ENCODE data around the gene LTV1. TPM values are rescaled to one million over a fixed set of nuclear protein-coding genes. Genes with fewer than 3 reads are reported as not detected.

The LTV1 gene
- total and polyA plus RNA-seq, 2 of the 4 experiments (the other 2 are of a cell fraction) = 11.1 to 19.0 TPM

DNA sequence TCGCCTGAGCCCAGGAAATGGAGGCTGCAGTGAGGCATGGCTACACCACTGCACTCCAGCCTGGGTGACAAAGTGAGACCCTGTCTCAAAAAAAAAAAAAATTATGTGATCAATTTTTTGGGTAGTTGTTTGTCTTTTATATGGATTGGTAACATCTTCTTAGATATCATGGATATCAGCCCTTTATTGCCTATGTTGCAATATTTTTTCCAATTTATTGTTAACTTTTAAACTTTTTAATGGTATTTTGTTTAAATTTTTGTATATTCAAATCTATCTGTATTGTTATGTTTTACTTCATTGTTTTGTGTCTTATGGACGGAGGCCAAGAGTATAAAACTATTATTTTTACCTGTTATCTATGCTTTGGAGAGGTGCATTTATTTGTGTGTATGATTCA, 32.4 kb upstream of the LTV1 start:
- DNase-seq = no peak
- Histone ChIP-seq H2AK9ac (replicated peaks; ENCODE audit: low read depth, low read length, poor library complexity) (no peak overlapping the region), H3K4me3 (ENCODE audit: insufficient read depth, low read depth, low read length) (no peak overlapping the region), H4K8ac (ENCODE audit: low read depth in 2 of 2, low read length in 2 of 2) (no peak overlapping the region), H4K91ac (ENCODE audit: insufficient read depth, low read depth, low read length) (no peak overlapping the region), H2AK5ac (ENCODE audit: low read depth, low read length) (peak overlapping the region; percentile 8; the same call in 1 of the 2 replicates), H3K4ac (ENCODE audit: low read depth, low read length) (no peak overlapping the region), H3K18ac (ENCODE audit: low read depth, low read length) (no peak overlapping the region), H2BK20ac (ENCODE audit: low read depth, low read length) (no peak overlapping the region), H4K20me1 (ENCODE audit: insufficient read depth, low read length) (no peaks in the 10 kb centered on the region; the same call in 1 of the 2 replicates), H3K9ac (ENCODE audit: low read depth, low read length) (no peak overlapping the region), H3K36me3 (ENCODE audit: control insufficient read depth, insufficient read depth, low read length) (peaks cover 9% of the 10 kb centered on the region), H2BK120ac (ENCODE audit: low read depth, low read length) (no peak overlapping the region), H3K27me3 (ENCODE audit: control insufficient read depth, insufficient read depth, low read length) (no peaks in the 10 kb centered on the region), H2BK15ac (ENCODE audit: low read depth, low read length) (no peak overlapping the region), H3K27ac (ENCODE audit: insufficient read depth, low read length) (no peak overlapping the region), H3K14ac (replicated peaks; ENCODE audit: low read depth, low read length) (no peak overlapping the region), H3K79me1 (ENCODE audit: low read depth in 1 of 2, low read length in 2 of 2) (peaks cover 14 to 15% of the 10 kb centered on the region in 2 experiments), H3K4me2 (ENCODE audit: low read depth, low read length) (no peak overlapping the region), H3K56ac (ENCODE audit: extremely low read depth, insufficient read depth, low read length) (no peak overlapping the region), H3K23ac (ENCODE audit: low read depth, low read length) (no peak overlapping the region), H4K5ac (ENCODE audit: low read depth, low read length) (no peak overlapping the region), H2BK5ac (ENCODE audit: low read depth, low read length, poor library complexity, severe bottlenecking) (no peak overlapping the region), H3K9me3 (ENCODE audit: control insufficient read depth, insufficient read depth, low read length) (no peaks in the 10 kb centered on the region), H3K9me1 (ENCODE audit: insufficient read depth, low read length) (peaks cover 10% of the 10 kb centered on the region; the same call in 1 of the 2 replicates), H3K4me1 (ENCODE audit: control insufficient read depth, insufficient read depth, low read length) (peaks cover 5% of the 10 kb centered on the region), H2AFZ (replicated peaks; ENCODE audit: low read length, poor library complexity) (no peak overlapping the region)
- ChIA-PET POLR2A (ENCODE audit: unreplicated experiment) (no interaction called here), CTCF (no interaction called here)
- intact Hi-C loops (cut with micrococcal nuclease) (no loop called here), in situ Hi-C loops (cut with MboI; ENCODE audit: low sequenced_read_pairs) (no loop called here), dilution Hi-C loops (cut with HindIII; ENCODE audit: low sequenced_read_pairs, unreplicated experiment) (no loop called here)
- WGBS, 2 experiments (ENCODE audit: extremely low coverage in 2 of 2, insufficient read length in 1 of 2) = no CpG with 5 or more reads among the region's 2 CpGs
- no TSS peak for BruUV-seq (replicated peaks)
- ATAC-seq (ENCODE audit: low read depth) = no peak
- TF ChIP-seq RAD21 (IDR thresholded peaks at IDR 0.05; ENCODE audit: low read length) = no peak
- TF ChIP-seq MAFK (IDR thresholded peaks at IDR 0.05; ENCODE audit: low read depth, low read length) = peak; percentile 51

All from IMR-90 (cell line).